IPS-20b (cell line): ENCODE data around the gene ANGPTL5.
"Not testable (repeated sequence)": the region's sequence is repeated elsewhere in the genome, so short reads cannot be mapped to it uniquely, and the experiment has no call there.

Experiments
- H3K27ac ChIP-seq: one replicate; pipeline ENCODE4 v1.5.1; 2013; ENCODE audit warnings: low read length
- H3K27me3 ChIP-seq: 2 replicates; pipeline ENCODE4 v1.6.1; 2013; ENCODE audit warnings: mild to moderate bottlenecking, low read length, inconsistent platforms; ENCODE audit not compliant: insufficient read depth
- H3K36me3 ChIP-seq: 2 replicates; pipeline ENCODE4 v1.6.1; 2013; ENCODE audit warnings: low read depth, mild to moderate bottlenecking, inconsistent platforms, low read length, moderate library complexity; ENCODE audit not compliant: insufficient read depth
- H3K4me1 ChIP-seq: 2 replicates; pipeline ENCODE4 v1.6.1; 2013; ENCODE audit warnings: mild to moderate bottlenecking, control low read depth, inconsistent platforms, low read length, moderate library complexity; ENCODE audit not compliant: insufficient read depth
- H3K4me3 ChIP-seq: 2 replicates; pipeline ENCODE4 v1.5.1; 2013; ENCODE audit warnings: mild to moderate bottlenecking, low read length, inconsistent platforms
- H3K9ac ChIP-seq: 2 replicates; pipeline ENCODE4 v1.6.1; 2013; ENCODE audit warnings: low read depth, mild to moderate bottlenecking, inconsistent platforms, low read length, moderate library complexity
- H3K9me3 ChIP-seq: 2 replicates; pipeline ENCODE4 v1.6.1; 2013; ENCODE audit warnings: mild to moderate bottlenecking, low read depth, low read length, inconsistent platforms; ENCODE audit not compliant: insufficient read depth

The ANGPTL5 gene

DNA sequence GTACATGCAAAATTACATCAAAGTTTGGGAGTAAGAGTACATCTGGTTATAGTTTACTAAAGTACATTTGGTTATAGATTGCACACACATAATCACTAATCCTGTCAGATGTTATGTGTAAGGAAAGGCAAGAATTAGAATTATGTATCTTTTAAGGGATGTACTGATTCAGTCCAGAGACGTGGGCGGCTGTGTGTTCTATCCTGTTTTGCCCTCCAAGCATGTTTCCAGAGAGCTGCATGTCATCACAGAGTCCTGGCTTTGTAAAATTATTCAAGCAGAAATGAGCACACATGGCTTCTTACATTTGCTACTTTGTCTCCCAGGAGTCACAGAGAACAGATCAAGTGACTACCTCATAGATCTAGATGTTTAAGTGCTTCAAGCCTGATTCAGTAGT, 34.7 kb downstream of the ANGPTL5 start:
- Histone ChIP-seq H3K27ac (no peak overlapping the region), H3K36me3 (no peaks in the 10 kb centered on the region), H3K9ac (no peak overlapping the region), H3K4me1 (no peaks in the 10 kb centered on the region), H3K9me3 (no peaks in the 10 kb centered on the region), H3K27me3 (no peaks in the 10 kb centered on the region), H3K4me3 (no peak overlapping the region)

DNA sequence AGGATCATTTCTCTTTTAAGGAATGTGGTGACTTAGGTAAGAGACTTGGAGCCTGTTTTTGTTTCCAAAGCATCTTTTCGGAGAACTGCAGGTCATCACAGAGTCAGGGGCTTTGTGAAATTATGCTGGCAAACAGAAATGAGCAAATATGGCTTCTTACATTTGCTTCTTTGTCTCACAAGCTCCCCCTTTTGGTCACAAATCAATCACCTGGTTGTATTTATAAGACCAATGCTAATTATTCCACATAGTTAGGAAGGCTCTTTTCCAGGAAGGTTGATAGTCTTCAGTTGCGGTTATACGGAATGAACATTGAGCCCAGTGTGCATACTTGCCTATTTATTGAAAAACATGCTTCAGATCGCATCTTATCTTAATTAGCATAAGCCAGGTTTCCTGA, 36.1 kb downstream of the ANGPTL5 start:
- H3K4me3 ChIP-seq, result no peak overlapping the region
- H3K9ac ChIP-seq, result no peak overlapping the region
- H3K4me1 ChIP-seq, result no peaks in the 10 kb centered on the region
- H3K9me3 ChIP-seq, result no peaks in the 10 kb centered on the region
- H3K27me3 ChIP-seq, result no peaks in the 10 kb centered on the region
- H3K27ac ChIP-seq, result no peak overlapping the region
- H3K36me3 ChIP-seq, result no peaks in the 10 kb centered on the region

GRCh38 chr11:101872171-101872882, 44.0 kb downstream of the ANGPTL5 start:
- Histone ChIP-seq H3K4me3 (no peak overlapping the region), H3K9ac (no peak overlapping the region), H3K9me3 (no peaks in the 10 kb centered on the region), H3K27me3 (no peaks in the 10 kb centered on the region), H3K4me1 (no peaks in the 10 kb centered on the region), H3K36me3 (no peaks in the 10 kb centered on the region), H3K27ac (no peak overlapping the region)

DNA sequence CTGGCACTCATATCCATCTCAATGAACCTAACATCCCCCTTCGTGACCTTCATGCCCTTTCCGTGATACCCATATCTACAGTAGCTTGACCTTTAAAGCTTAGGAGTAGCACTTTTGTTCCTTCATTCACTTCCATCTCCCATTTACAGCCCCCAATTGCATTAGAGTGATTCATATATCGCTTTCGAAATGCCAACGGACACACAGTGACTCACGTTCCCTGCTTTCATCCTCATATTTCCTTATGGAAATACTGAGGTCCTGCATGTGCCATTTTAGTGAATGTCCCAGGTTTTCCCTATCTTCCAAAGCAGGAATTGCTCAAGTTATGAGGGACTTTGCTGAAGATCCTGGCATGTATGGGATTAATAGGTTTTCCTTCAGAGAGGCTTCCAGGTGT, 45.8 kb downstream of the ANGPTL5 start:
- no peak overlapping the region for H3K4me3 ChIP-seq
- no peaks in the 10 kb centered on the region for H3K36me3 ChIP-seq
- no peaks in the 10 kb centered on the region for H3K9me3 ChIP-seq
- H3K9ac ChIP-seq, result no peak overlapping the region
- no peaks in the 10 kb centered on the region for H3K4me1 ChIP-seq
- H3K27ac ChIP-seq, result no peak overlapping the region
- H3K27me3 ChIP-seq, result no peaks in the 10 kb centered on the region

GRCh38 chr11:101867951-101868350, 48.4 kb downstream of the ANGPTL5 start:
- Histone ChIP-seq H3K9ac (no peak overlapping the region), H3K4me3 (no peak overlapping the region), H3K36me3 (no peaks in the 10 kb centered on the region), H3K27me3 (no peaks in the 10 kb centered on the region), H3K9me3 (no peaks in the 10 kb centered on the region), H3K4me1 (no peaks in the 10 kb centered on the region), H3K27ac (no peak overlapping the region)

GRCh38 chr11:101866619-101867491, 49.5 kb downstream of the ANGPTL5 start:
- no peak overlapping the region for H3K27ac ChIP-seq

DNA sequence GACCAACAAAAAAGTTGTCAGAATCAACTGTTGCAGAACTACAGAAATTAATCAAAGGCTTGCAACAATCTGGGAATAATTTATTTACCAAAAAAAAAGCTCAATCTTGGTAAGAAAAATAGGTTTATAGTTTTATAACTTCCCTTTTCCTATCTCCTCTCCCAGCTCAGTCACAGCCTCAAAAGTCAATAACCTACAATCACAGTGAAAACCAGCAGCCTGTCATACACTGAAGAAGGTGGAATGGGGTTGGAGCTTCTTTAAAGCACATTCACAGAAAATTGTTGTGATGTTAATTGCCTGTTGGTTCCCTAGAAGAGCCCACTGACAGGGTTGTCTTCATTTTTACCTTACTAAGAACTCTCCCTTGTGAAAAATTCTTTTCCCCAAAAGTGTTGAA, 52.2 kb downstream of the ANGPTL5 start:
- no peaks in the 10 kb centered on the region for H3K4me1 ChIP-seq
- no peak overlapping the region for H3K9ac ChIP-seq
- no peaks in the 10 kb centered on the region for H3K36me3 ChIP-seq
- H3K27me3 ChIP-seq, result no peaks in the 10 kb centered on the region
- no peaks in the 10 kb centered on the region for H3K9me3 ChIP-seq
- no peak overlapping the region for H3K4me3 ChIP-seq
- H3K27ac ChIP-seq, result no peak overlapping the region

More at GRCh38 chr11:101866619-101867491, 49.5 kb downstream of the ANGPTL5 start:
- Histone ChIP-seq H3K4me1 (no peaks in the 10 kb centered on the region), H3K9me3 (no peaks in the 10 kb centered on the region), H3K36me3 (no peaks in the 10 kb centered on the region), H3K4me3 (no peak overlapping the region), H3K27me3 (no peaks in the 10 kb centered on the region), H3K9ac (no peak overlapping the region)

DNA sequence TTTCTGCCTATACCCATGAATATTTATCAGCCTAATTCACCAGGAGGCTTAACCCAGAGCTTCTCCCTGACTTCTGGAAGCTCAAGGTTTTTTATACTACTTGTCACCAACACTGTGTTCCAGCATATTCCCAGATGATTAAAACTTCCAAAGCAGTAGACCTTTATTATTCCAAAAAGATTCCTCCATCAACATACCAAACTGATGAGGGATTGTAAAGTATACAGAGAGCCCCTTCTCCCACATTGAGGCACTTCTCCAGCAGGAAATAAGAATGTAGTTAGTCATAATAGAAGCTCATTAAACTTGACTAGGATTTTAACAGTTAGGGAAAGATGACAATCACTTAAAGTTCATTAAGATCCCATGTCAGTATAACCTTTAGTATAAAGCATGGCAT, 53.0 kb downstream of the ANGPTL5 start:
- Histone ChIP-seq H3K27me3 (no peaks in the 10 kb centered on the region), H3K4me1 (no peaks in the 10 kb centered on the region), H3K27ac (no peak overlapping the region), H3K9me3 (no peaks in the 10 kb centered on the region), H3K9ac (no peak overlapping the region), H3K36me3 (no peaks in the 10 kb centered on the region), H3K4me3 (no peak overlapping the region)

GRCh38 chr11:101862391-101863233, 53.7 kb downstream of the ANGPTL5 start:
- Histone ChIP-seq H3K9ac (no peak overlapping the region), H3K9me3 (no peaks in the 10 kb centered on the region), H3K36me3 (no peaks in the 10 kb centered on the region), H3K27ac (no peak overlapping the region), H3K4me1 (no peaks in the 10 kb centered on the region), H3K27me3 (no peaks in the 10 kb centered on the region), H3K4me3 (no peak overlapping the region)

DNA sequence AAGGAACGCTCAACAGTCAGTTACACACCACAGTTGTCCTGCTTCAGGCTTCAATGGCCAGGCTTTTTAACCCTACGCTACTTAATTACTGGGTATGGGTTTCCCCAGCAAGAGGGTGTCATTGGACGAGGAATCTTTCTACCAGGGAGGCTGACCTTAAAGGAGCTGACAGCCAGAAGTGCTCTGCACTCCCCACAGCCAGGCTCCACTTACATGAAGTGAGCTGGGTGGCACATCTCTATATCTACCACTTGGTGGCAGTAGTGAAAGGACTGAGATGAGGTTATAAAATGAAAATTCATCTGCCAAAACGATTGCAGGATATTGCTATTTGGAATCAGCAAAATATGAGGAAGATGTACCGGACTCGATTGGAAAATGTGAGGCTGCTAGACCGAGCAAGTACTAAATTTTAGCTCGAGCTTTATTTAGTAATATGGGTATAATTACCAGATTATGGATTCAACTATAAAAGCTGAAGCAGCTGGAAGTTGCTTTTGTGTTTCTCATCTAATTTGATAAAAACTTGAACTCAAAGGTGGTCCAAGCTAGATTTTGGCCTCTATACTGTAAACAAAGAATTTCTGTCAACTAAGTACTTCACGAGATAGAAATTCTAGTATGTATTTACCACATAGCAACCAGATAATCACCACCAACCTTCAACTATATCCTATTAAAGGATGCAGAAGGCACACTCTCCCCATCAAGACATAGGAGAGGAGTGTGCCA, 55.5 kb downstream of the ANGPTL5 start:
- H3K27me3 ChIP-seq, result no peaks in the 10 kb centered on the region
- H3K9me3 ChIP-seq, result no peaks in the 10 kb centered on the region
- H3K4me3 ChIP-seq, result no peak overlapping the region

GRCh38 chr11:101852260-101852659, 64.1 kb downstream of the ANGPTL5 start:
- H3K9ac ChIP-seq, H3K36me3 ChIP-seq, H3K27ac ChIP-seq, H3K4me1 ChIP-seq, H3K27me3 ChIP-seq, H3K9me3 ChIP-seq, H3K4me3 ChIP-seq: not testable (repeated sequence)

More for the DNA sequence above, 55.5 kb downstream of the ANGPTL5 start:
- Histone ChIP-seq H3K4me1 (no peaks in the 10 kb centered on the region), H3K27ac (no peak overlapping the region), H3K36me3 (no peaks in the 10 kb centered on the region), H3K9ac (no peak overlapping the region)
